ENCODE results near the gene DBN1.
A peak's percentile ranks its signal among the peaks of the same experiment; 100 is the strongest.

DBN1 gene

DNA sequence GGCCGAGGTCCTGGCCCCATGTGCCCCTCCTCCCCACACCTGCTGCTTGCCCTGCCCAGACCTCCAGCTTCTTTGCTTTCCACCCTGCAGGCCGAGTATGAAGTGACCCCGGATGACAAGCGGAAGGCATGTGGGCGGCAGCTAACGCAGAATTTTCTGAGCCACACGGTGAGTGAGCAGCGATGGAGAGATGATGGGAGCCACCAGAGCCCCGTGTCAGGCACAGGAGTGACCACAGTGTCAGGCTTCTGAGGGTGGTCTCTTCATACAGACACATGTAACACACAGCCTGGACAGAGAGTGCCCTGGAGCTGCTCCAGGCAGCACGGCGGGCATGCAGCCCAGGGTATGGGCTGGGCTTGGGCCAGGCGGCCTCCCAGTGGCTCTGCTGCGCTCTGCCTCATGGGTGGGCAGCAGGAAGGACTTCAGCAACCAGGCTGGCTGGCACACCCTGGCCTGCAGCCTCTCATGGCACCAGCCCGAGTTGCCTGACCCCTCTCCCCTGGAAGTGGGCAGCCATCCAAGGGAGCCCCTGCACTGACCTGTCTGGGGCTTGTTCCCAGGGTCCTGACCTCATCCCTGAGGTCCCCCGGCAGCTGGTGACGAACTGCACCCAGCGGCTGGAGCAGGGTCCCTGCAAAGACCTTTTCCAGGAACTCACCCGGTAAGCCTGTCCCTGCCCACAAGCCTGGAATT, 41.1 kb downstream of the DBN1 start:
- no peak overlapping the region for H3K27ac Mint-ChIP-seq
- H3K4me1 Mint-ChIP-seq: peaks cover 14% of the 10 kb centered on the region
- H3K9me3 Mint-ChIP-seq: no peaks in the 10 kb centered on the region
- H3K27me3 Mint-ChIP-seq (ENCODE audit: low read depth): no peaks in the 10 kb centered on the region
- H3K4me3 Mint-ChIP-seq: no peak overlapping the region
- H3K36me3 Mint-ChIP-seq (ENCODE audit: low read depth): peaks cover 23% of the 10 kb centered on the region
- TF ChIP-seq, protein P1, sequence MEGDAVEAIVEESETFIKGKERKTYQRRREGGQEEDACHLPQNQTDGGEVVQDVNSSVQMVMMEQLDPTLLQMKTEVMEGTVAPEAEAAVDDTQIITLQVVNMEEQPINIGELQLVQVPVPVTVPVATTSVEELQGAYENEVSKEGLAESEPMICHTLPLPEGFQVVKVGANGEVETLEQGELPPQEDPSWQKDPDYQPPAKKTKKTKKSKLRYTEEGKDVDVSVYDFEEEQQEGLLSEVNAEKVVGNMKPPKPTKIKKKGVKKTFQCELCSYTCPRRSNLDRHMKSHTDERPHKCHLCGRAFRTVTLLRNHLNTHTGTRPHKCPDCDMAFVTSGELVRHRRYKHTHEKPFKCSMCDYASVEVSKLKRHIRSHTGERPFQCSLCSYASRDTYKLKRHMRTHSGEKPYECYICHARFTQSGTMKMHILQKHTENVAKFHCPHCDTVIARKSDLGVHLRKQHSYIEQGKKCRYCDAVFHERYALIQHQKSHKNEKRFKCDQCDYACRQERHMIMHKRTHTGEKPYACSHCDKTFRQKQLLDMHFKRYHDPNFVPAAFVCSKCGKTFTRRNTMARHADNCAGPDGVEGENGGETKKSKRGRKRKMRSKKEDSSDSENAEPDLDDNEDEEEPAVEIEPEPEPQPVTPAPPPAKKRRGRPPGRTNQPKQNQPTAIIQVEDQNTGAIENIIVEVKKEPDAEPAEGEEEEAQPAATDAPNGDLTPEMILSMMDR (IDR thresholded peaks at IDR 0.05; ENCODE audit: unreplicated experiment in 3 of 3): no peak

DNA sequence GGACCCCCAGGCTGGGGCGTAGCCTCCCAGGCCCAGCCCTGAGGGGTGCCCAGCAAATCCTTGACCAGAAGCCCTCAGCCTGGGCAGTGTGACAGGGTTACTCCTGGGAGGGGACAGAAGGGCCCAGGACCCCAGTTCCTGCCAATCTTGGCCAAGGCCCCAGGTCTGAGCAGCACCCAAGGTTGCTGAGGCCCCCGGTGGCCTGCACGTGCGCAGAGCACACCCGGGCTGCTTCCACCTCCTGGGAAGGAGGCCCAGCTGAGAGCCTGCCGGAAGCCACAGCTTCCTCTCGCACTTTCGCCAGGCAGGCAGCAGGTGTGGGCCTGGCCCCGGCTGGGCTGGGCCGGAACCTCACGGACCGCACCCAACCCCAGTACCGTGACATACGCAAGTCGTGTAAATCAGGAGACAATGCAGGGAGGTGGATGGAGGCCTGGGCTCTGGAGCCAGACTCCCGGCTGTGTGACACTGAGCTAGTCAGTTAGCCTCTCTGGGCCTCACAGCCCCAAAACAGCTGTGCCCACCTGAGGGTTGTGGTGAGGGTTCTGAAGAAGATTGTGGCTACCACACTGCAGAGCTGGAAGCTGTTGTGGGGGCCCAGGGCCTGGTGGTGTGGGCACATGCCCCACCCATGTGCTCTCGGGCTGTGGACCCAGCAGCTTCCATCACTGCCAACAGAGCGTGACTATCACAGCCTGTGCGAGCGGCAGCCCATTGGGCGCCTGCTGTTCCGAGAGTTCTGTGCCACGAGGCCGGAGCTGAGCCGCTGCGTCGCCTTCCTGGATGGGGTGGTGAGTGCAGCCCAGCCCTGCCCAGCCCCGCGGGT, 41.9 kb downstream of the DBN1 start:
- Mint-ChIP-seq H3K4me1 (peaks cover 15% of the 10 kb centered on the region), H3K4me3 (no peak overlapping the region), H3K27ac (no peak overlapping the region), H3K27me3 (ENCODE audit: low read depth) (no peaks in the 10 kb centered on the region), H3K36me3 (ENCODE audit: low read depth) (peaks cover 15% of the 10 kb centered on the region), H3K9me3 (no peaks in the 10 kb centered on the region)
- TF ChIP-seq, protein P1 (IDR thresholded peaks at IDR 0.05; ENCODE audit: unreplicated experiment in 3 of 3): no peak

DNA sequence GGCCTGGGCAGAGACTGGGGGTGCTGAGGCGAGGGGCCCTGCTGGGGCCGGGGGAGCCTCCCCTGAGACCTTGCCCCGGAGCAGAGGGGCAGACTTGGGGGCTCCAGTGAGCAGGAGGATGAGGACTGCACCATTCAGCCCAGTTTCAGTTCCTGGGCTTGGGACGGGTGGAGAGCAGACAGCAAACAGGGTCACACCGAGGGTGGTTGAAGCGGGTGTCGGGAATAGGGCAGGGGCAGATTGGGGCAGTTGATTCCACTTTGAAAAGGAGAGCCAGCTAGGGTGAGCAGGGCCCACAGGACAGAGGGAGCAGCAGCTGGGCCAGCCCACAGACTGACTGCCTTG, 42.5 kb downstream of the DBN1 start:
- no peaks in the 10 kb centered on the region for H3K27me3 Mint-ChIP-seq (ENCODE audit: low read depth)
- H3K4me1 Mint-ChIP-seq: peaks cover 15% of the 10 kb centered on the region
- no peaks in the 10 kb centered on the region for H3K9me3 Mint-ChIP-seq
- TF ChIP-seq, protein P1 (IDR thresholded peaks at IDR 0.05; ENCODE audit: unreplicated experiment in 3 of 3): no peak
- peaks cover 13% of the 10 kb centered on the region for H3K36me3 Mint-ChIP-seq (ENCODE audit: low read depth)
- H3K27ac Mint-ChIP-seq: no peak overlapping the region
- H3K4me3 Mint-ChIP-seq: no peak overlapping the region

DNA sequence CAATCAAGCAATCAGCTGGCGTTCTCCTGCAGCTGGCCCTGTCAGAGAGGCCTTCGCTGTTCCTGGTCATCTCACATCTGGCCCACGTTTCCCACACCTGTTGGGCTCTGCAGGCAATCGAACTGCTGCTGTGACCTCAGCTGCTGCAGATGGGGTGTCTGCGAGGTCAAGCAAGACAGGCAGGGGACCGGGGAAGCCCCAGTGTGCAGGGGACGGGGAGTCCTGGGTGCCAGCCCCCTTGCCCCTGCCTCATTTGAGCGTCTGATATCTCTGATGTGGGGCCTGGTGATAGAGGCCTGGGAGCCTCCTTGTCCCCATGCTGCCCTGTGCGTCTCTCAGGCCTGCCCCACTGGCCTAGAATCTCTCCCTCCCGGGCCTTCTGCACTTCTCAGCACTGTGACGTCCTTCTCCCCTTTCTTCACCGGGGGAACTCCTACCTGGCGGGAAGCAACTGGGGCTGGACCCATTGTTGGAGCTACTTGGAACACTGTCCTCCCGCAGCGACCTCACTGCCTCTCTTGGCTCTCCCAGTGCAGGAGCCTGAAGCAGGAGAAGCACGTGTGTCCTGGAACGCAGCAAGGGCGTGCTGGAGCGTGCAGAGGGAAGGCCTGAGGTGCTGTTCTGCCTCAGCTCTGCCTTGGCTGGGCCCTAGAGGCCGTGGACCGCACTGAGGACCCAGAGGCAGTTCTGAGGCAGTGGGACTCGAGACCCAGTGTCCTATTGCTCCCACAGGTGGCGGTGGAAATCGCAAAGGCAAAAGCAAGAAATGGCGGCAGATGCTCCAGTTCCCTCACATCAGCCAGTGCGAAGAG, 43.1 kb downstream of the DBN1 start:
- no peaks in the 10 kb centered on the region for H3K9me3 Mint-ChIP-seq
- H3K27me3 Mint-ChIP-seq (ENCODE audit: low read depth): peaks cover 3% of the 10 kb centered on the region
- H3K36me3 Mint-ChIP-seq (ENCODE audit: low read depth): peaks cover 11% of the 10 kb centered on the region
- peak overlapping the region; percentile 44 to 70 (median 47) for H3K4me3 Mint-ChIP-seq
- H3K4me1 Mint-ChIP-seq: peaks cover 15% of the 10 kb centered on the region
- TF ChIP-seq, protein P1 (IDR thresholded peaks at IDR 0.05; ENCODE audit: unreplicated experiment in 3 of 3): no peak
- H3K27ac Mint-ChIP-seq: no peak overlapping the region

DNA sequence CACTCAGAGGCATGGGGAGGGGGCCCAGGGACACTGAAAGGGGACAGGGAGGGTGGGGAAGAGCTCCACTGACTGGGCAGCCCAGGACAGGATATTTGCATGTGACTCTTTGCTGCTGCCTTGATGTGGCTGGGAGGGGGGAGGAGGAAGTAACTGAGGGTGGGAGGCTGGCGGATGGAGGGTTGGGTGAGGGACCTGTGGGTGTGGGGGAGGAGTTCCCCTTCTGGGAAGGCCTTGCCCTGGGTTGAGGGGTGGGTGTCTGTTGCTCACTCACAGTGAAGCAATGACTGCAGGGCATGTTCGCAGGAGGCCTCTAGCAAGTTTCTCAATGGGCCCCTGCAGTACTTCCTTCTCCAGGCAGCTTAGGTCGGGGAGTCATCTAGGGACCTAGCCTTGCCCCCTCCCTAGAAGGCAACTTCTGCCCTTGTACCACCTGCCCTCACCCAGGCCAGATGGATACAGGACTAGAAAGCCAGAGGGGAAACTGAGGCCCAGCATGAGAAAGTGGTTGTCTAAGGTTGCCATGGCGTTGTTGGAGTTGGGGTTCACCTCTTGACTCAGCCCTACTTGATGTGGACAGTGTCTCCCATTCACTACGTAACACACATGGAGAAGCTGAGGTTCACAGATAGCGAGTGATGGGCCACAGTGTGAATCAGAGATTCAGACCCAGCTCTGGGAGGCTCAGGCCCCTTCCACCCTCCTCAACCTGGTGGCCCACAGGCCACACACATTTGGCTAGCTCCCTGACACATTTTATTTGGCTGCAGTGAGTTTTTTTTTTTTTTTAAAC, 44.0 kb downstream of the DBN1 start:
- H3K9me3 Mint-ChIP-seq: no peaks in the 10 kb centered on the region
- H3K36me3 Mint-ChIP-seq (ENCODE audit: low read depth): peaks cover 8% of the 10 kb centered on the region
- H3K27me3 Mint-ChIP-seq (ENCODE audit: low read depth): peaks cover 4% of the 10 kb centered on the region
- peaks cover 15% of the 10 kb centered on the region for H3K4me1 Mint-ChIP-seq
- TF ChIP-seq, protein P1 (IDR thresholded peaks at IDR 0.05; ENCODE audit: unreplicated experiment in 3 of 3): no peak
- H3K4me3 Mint-ChIP-seq: peak overlapping the region; percentile 54 to 91 (median 66)
- peak overlapping the region in 2 of 3 experiments; percentile 37 to 39 for H3K27ac Mint-ChIP-seq
